SU-DHL-6 (cell line): Measurements from ENCODE around the gene PHTF2.

Experiments used
- CTCF ChIP-seq: fragments of 200-600 bp; sonication (generic); IDR thresholded peaks from one replicate; pipeline ENCODE4 v1.5.1; 2017; ENCODE audit warnings: antibody characterized with exemption, mild to moderate bottlenecking, low read length, moderate library complexity; ENCODE audit not compliant: insufficient read depth, poor library complexity, severe bottlenecking
- EZH2phosphoT487 ChIP-seq: fragments of 200-600 bp; sonication (generic), shearing (Covaris generic); conservative IDR thresholded peaks from 2 replicates; pipeline ENCODE4 v1.6.1; 2018; ENCODE audit warnings: mild to moderate bottlenecking, antibody characterized with exemption, low read length, moderate library complexity, mixed read lengths

GRCh38 chr7:77903597-77903996 is 105.0 kb downstream of the PHTF2 start:
- TF ChIP-seq CTCF (peak; percentile 75), EZH2phosphoT487 (no peak)
